Activated gamma-delta T cell (primary cell): Measurements from ENCODE around the gene JAKMIP1.

Experiments used
- DNase-seq: peaks from one replicate; lab custom pipeline; 2025; lab: John Stamatoyannopoulos, UW
- total RNA-seq, 2 donors: gene quantifications; one replicate each; lab custom pipeline; 2026; lab: John Stamatoyannopoulos, UW

The JAKMIP1 gene
- 5.7 to 7.9 reads per million in 2 donors for total RNA-seq

DNA sequence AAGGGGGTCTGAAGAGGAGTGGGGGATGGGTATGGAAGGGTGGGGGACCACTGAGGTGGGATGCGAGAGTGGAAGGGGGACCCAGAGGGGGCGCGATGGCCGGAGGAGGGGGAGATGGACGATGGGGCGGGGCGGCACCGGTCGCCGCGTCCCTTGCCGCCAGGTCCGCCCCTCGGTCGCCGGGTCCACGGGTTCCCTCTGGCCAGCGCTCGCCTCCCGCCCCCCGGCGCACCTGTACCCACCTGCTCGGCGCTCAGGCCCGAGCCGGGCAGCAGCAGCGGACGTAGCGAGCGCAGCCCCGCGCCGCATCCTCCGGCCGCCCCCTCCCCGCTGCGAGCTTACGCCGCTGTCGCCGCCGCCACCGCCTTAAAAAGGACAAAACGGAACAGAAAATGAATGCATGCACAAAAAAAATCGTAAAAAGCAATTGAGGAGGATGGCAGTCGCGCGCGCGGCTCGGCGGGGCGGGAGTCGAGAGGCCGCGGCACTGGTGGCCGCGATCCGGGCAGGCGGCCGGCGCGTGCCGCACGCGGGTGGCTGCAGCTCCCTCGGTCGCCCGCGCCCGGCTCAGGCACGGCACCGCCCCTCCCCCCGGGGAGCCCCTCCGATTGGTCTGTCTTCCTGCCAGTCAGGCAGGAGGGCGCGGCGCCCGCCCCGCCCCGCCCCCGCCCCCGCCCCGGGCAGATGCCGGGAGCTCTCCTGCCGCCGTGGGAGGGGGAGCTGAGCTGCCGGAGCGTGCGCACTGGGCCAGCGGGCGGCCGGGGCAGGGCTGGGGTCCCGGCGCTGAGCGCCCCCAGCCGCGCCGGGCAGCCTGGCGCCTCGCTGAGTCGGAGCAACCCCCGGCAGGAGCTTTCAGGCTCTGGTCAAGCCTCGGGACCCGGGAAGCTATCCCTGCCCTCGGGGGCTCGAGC, at the start of gene JAKMIP1:
TSS of gene JAKMIP1 (minus strand) at position 539 of the 911 bp plus-strand sequence. CDS start 87,699 bp downstream, outside the sequence.
- peak; percentile 84 for DNase-seq

DNA sequence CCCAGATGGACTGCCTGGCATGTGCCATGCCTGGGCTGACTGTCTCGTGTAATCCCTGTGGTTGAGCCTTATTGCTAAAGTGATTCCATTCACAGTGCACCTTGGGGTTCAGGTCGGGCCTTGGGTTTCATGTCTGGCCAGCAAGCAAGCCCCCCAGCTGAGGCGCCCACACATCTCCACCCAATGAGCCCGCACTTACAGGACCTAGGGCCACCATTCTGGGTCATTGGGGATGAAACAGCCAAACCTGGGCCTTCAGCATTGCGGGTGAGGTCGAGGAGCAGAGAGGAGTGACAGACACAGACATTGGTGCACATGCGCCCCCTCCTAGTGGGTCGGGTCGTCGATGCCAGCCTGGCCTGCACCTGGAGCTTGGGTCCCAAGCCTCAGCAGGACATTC, 48.0 kb upstream of the JAKMIP1 start:
- no peak for DNase-seq

DNA sequence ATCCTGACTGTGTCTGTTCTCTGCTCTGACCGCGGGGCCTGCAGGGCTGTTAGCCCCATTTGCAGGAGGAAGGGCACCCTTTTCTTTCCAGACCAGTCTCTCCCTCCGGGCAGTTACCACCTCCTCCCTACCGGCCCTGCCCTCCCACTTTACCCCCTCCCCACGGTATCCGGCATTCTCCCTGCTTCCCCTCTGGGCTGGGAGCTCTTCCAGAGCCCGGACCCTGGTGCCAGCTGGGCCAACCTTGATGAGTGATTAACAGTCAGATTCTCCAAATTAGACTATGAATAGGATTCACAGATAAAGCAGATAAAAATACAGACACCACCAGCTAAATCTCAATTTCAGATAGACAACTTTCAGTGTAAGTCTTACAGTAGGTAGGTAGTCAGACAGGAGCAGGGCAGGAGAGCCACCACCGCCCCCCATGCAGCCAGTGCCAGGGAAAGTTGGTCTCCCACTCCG, 45.9 kb upstream of the JAKMIP1 start:
- DNase-seq, result no peak

DNA sequence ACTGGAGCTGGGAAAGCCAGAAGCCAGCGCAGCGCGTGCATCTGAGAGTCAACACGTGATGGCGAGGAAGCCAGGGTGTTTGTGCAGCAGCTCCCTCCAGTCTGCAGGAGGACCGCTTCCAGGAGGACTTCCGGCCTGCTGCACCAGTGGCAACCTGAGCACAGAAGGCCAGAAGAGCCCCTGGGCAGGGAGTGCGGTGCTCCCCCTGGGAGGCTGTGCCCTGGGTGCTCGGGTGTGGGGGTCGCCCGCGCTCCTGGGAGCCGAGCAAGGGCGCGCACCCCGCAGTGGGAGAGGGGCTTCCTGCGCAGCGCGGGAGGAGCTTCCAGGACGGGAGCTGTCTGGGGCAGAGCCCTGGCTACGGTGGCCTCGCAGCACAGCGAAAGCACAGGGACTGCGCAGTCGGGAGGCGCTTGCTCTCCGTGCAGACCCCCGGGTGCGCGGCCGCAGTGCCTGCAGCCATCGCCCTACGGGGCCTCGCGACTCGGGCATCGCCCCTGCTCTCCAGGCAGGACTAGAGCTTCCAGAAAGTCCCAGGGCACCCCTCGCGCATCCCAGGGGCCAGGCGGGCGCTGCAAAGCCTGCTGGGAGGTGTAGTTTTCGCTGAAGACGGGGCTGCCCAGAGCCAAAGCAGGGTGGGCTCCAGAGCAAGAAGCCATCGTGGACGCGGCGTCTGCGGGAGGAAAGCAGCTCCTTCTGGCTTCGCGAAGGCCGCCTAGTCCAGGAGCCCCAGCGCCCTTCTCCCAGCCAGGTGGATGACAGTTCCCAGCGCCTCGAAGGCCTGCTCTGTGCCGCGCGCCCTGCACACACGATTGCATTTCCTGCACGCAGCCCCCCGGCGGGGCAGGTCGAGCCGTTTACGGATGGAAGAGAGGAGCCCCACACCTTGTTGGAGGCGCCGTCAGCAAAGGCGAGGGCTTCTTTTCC, 45.2 kb upstream of the JAKMIP1 start:
- DNase-seq, result no peak

DNA sequence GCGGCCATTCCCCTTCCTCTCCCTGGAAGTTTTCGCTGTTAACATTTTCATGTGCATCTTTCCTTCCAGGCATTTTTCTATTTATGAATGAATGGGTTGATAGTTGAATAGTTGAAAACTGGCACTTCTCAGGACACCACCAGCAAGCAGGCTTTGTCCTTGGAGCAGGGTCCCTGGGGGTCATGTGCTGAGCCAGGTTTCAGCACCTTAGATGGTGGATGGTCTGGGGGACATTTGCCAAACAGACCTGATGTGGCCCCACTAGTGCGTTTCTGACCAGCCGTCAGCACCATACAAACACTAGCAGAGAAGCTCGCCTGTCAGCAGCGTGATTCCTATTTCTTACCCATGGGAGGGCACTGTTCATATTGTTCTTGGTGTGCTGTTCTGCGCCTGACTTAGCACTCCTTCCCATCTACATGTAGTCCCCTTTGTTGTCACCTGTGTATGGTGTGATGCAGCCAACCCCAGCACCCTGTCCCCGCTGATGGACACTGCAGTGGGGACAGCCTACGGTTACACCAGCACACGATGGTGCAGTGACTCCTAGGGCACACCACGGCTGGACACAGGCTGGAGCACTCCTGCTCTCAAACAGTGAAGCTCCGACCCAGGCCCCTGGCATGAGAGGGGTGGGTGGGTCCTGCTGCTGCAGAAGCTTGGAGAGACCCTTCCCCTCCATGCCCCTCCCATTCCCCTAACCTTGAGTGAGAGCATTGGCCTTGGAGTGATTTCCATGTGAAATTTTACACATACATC, 42.1 kb upstream of the JAKMIP1 start:
- DNase-seq, result no peak

DNA sequence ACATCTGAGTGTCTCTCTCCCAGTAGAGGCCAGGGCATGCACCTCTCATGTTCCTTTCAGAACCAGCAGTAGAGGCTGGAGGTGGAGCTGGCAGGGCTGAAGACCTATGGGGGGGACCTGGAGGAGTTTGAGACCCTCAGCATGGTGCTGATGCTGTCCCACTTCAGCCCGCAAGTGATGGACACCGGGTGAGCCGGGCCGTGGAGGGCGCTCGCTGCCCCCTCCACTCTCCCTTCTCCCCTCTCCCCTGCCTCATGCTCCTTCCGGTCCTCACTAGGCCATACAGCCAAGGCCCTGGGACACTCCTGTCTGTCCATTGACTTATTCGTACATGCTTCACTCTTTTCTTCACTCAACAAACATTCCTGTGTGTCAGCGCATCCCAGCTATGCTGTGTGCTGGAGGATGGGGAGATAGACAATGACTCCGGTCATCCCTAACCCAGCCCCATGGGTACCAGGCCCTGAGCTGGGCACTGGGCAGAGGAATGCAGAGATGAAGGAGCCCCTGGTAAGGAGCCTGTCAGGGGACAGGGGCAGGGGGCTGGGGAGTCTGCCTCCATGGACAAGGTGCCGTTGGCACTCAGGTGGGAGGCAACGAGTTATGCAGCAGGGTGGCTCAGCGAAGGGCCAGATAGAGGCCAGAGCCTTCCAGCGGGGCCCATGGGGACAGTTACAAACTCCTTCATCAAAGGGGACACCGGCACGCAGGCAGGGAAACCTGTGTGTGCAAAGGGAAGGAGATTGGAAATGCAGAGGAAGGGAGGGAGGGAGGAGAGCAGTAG, 40.9 kb upstream of the JAKMIP1 start:
- no peak for DNase-seq

DNA sequence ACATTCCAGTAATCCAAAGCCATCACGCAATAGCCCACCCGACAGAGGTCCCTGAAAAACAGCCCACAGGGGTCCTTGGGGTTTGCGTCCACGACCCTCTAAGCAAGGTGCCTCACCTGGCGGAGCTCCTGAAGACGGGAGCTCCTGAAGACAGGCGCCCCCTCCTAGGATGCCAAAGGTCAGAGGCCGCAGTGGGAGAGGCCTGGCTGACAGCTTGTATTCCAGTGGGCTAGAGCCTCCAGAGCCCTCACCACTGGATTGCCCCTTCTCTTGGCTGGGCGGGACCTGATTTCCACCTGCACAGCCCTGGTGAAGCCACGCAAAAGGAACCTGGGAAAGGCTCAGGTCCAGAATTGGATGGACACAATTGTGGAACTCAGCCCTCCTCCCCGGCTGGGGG, 39.6 kb upstream of the JAKMIP1 start:
- DNase-seq, result no peak

DNA sequence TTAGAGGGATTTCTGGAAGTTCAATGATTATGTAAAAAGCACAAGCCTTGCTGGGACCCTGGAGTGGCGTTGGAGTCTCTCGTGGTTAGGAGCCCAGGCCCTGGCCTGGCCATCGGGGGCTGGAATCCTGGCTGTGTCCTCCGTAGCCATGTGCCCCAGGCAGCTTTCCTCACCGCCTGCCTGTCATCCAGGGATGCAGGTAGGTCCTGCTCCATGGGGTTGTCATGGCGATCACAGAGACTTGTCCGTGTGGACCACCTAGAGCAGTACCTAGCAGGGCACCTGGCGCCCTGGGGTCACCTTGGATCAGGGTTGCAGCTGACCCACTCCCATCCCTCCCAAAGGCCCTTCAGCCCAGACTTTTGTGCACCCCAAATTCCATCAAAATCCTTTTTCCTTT, 39.1 kb upstream of the JAKMIP1 start:
- no peak for DNase-seq

DNA sequence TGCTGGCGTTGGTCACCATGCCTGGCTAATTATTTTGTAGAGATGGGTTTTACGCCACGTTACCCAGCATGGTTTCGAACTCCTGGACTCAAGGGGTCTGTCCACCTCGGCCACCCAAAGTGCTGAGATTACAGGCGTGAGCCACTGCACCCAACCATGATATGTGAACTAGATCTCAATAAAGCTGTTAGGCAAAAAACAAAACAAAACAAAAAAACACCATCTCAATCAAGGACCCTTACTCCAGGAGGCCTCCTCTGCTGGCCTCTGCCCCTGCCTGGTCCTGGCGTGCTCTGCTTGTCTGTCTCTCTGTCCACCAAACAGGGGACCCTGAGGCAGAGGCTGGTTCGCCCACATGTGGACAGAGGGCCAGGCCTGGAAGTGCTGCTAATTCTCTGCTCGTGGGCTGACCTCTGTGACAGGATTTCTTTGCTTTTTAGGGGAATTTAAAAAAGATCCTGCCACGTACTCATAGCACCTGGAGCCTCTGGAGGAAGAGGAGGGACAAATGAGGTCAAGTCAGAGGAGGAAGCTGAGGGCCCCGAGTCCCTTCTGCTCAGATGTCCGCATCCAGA, 36.6 kb upstream of the JAKMIP1 start:
- no peak for DNase-seq

DNA sequence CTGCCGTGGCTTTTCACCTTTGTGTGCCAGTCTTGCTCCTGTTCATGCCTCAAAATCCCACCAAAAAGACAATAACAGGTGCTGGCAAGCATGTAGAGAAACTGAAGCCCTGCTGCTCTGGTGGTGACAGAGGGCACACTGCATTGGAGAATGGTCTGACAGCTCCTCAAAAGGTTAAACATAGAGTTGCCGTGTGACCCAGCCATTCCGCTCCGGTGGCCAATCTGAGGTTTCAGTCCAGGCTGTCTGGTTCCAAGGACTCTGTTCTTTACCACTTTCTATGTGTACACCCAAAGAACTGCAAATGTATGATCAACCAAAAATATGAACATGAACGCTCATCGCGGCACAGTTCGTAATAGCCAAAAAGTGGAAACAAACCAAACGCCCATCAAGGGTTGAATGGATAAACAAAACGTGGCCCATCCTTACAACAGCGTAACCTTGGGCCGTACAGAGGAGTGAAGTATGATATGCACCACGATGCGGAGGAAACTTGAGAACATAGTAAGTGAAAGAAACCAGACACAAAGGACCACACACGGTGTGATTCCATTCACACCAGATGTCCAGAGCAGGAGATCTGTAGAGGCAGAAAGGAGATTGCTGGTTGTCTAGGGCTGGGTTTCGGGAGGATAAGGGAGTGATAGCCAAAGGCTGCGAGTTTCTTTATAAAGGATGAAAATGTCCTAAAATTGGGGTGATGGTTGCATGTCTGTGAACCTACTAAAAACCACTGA, 35.7 kb upstream of the JAKMIP1 start:
- DNase-seq, result no peak

DNA sequence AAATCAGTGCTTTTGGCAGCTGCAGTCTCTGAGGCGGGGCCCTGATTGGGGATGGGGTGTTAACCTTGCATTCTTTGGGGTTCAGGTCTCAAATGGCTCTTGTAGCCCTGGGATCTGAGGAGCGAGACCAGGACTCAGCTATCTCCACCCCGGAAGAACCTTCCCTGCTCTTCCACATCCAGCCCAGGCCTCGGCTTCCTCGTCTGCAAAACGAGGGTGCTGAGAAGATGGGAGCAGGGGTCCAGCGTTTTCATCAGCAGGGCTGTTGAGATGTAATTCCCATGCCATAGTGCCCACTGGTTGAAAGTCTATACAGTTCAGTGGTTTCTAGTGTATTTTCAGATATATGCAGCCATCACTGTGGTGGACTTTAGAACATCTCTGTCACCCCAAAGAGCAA, 34.7 kb upstream of the JAKMIP1 start:
- no peak for DNase-seq

DNA sequence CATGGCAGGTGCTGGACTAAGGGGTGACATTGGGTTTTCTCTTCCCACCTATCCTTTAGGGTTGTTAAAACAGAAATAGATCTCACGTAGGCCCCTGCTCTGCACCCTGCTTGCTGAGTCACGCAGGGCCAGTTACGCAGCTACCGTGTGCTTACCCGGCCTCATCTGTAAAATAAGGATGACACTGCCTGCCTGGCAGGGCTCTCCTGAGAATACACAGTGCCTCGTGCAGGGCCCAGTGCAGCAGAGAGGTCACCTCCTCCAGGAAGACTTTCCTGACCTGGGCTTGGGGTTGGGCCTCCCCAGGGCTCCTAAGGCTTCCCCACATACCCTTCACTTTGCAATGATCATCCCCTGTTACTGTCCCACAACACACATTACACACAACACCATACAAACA, 33.6 kb upstream of the JAKMIP1 start:
- no peak for DNase-seq

DNA sequence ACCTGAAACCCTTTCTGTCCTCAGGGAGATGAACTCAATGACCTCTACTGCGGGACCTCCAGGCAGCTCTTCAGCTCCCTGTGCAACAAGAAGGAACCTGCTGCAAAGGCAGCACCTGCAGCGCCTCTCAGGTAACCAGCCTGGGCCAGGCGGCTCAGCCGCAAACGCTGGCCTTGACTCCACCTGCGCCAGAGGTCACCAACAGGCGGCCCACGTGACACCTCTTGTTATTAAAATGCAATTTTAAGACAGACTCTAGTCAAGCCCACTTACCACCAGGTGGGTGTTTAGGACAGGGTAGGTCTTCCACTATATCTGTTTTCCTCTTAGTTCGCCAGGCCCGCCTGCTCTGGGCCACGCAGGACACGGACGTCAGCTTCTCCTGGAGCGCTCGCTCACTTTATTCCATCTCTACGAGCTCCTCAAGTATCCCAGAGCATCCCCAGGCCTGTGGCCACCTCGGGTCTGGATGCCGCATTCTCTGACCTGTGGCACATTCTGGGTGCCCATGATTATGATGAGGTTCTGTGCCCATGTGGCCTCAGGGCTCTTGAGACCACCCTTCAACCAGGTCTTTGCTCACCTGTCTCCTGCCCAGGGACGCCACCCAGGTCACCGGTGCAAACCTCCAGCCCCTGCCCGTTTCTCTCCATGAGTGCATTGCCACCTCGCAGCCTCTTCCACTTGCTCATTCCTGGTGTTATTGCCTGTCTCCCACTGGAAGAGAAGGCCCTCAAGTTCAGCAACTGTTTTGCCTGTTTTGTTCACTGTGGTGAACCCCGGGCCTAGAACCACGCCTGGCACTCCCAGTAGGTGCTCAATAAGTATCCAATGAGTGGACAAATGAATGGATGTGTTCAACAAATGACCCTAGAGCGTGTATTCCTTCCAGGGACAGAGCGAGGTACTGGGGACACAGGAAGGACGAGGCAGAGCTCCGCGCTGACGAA, 32.8 kb upstream of the JAKMIP1 start:
- no peak for DNase-seq

DNA sequence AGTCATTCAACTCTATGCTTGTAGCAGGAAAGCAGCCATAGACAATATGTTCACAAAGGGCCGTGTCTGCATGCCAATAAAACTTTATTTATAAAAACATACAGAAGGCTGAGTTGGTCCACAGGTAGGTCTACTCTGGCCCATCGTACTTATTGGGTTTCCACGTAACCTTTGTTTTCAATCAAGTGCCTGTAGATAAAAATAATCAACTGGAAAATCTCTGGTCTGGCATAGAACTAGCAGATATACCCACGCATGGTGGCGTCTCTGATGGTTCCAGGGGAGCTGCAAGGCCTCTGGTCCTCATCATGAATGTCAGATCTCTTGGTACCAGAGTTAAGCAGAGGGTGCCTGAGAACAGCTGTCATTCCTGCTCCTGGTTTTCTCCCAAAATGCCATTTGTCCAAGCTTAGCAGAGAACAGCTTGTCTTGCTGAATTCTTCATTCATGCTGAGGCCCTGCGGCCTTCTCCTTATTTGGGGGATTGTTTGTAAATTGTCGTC, 31.4 kb upstream of the JAKMIP1 start:
- no peak for DNase-seq

DNA sequence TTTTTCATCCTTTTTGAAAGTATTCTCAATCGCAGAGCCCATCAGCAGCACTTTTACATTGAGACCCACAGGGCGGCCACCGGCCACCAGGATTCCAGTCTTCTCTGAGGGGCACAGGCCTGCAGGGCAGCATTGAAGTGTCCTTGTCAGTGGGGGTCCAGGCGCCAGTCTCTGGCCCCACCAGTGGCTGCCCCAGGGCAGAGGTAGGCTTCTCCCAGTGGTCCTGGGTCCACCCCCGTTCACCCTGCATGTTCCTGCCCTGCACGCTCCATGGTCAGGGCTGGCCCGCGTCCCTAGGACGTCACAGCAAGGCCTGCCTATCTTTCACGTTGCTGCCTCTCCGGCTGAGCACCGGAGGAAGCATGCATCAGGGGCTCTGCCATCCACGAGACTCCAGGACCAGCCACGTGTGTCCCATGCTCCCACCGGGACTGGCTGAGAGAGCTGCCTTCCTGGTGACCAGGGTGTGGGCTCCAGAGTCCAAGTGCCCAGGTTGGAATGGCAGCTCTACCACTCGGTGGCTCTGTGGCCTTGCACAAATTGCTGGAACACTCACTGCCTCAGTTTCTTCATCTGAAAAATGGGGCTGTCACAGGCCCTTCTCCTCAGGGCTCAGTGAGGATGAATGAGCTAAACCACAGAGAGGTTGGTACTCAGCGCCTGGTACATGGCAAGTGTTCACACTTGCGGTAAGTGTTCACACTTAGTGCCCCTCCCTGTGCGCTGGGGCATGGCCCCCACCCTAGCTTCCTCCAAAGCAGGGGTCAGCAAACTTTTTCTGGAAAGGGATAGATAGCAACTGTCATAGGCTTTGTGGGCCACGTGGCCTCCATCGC, 30.7 kb upstream of the JAKMIP1 start:
- no peak for DNase-seq

DNA sequence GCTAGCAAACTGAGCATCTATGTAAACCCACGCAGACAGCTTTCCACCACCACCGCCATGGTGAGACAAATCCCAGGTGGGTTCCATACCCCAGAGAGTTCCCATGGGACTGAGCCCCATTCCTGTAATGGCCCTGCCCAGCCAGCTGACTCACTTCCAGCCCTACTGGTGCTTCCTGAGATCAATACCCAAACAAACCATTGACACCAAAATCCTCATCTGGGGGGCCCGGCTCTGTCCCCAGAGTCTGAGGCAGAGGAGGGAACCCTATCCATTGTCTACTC, 30.1 kb upstream of the JAKMIP1 start:
- DNase-seq, result no peak

DNA sequence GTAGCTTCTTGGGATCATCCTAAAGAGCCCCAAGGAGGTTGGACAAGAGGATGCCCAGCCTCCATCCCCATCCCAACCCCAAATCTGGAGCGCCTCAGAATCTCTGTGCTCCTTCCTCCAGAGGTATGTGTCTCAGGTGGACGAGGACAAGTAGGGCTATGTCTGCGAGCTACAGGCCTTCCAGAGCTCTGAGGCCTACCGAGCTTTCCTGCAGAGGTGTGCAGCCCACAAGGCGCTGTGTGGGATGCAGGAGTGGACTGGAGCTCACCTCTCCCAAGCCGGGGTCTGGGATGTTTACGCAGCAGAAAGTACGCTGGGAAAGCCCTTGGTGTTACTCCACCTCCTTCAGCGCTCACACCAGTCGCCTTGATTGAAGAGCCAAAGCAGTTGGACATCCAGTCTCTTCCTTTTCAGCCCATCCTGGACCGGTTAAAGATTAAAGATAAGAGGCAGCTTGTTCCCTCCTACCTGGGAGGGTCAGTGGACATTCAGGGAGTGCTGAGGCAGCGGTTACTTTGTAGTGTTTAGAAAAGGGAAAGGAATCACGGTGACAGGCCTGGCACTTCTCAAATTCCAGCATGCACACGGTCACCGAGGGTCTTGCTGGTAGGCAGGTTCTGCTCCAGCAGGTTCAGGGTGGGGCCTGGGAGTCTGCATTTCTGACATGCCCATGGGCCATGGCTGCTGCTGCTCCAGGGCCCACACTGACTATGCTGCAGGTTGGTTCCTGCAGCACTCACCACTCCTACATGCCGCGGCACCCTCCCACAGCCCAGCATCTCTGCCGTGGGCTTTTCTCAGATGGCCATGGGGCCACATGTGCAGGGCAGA, 29.5 kb upstream of the JAKMIP1 start:
- DNase-seq, result no peak
